K562 (cell line): ENCODE results near the gene GLYATL3. TPM values are rescaled to one million over a fixed set of nuclear protein-coding genes. Genes with fewer than 3 reads are reported as not detected.

Experiments used
- CEBPB ChIP-seq: fragments of 450-650 bp; IDR thresholded peaks from 2 replicates; pipeline ENCODE4 v1.6.1; 2016; ENCODE audit warnings: missing genetic modification characterization, missing compliant biosample characterization
- CTCF ChIP-seq, 3 experiments: IDR thresholded peaks in 2 of 3; conservative IDR thresholded peaks in 1 of 3; 2 replicates each; pipeline ENCODE4 v1.5.1; 2011 to 2012; ENCODE audit warnings: low read length in 3 of 3, mild to moderate bottlenecking in 3 of 3, control low read depth in 2 of 3, improper control_type of control experiment in 1 of 3, inconsistent platforms in 1 of 3, low read depth in 1 of 3, mixed read lengths in 1 of 3, moderate library complexity in 1 of 3; ENCODE audit not compliant: insufficient read depth in 2 of 3
- DIDO1 ChIP-seq: fragments of 450-650 bp; IDR thresholded peaks from 2 replicates; pipeline ENCODE4 v1.6.1; 2016; ENCODE audit warnings: low read depth, missing biosample characterization, missing genetic modification characterization
- DPF2 ChIP-seq: fragments of 450-650 bp; IDR thresholded peaks from 2 replicates; pipeline ENCODE4 v1.6.1; 2016
- E2F6 ChIP-seq, 2 experiments: IDR thresholded peaks; 2 replicates each; pipeline ENCODE4 v1.6.1; 2011; ENCODE audit warnings: borderline replicate concordance in 1 of 2, control low read depth in 1 of 2, low read depth in 1 of 2, low read length in 1 of 2, mild to moderate bottlenecking in 1 of 2, mixed read lengths in 1 of 2, moderate library complexity in 1 of 2; ENCODE audit not compliant: insufficient read depth in 1 of 2, insufficient read length in 1 of 2, poor library complexity in 1 of 2, severe bottlenecking in 1 of 2; ENCODE audit errors: extremely low read depth in 1 of 2
- MEIS2 ChIP-seq: fragments of 450-650 bp; IDR thresholded peaks from 2 replicates; pipeline ENCODE4 v1.6.1; 2014; ENCODE audit warnings: mild to moderate bottlenecking; ENCODE audit not compliant: partially characterized antibody
- SIRT6 ChIP-seq: IDR thresholded peaks from one replicate; pipeline ENCODE4 v1.6.1; 2012; ENCODE audit warnings: low read depth, mild to moderate bottlenecking, control low read depth, inconsistent platforms, low read length, moderate library complexity
- ZFP1 ChIP-seq: fragments of 450-650 bp; formaldehyde crosslinking; IDR thresholded peaks from 2 replicates; pipeline ENCODE4 v1.4.0; 2020; ENCODE audit warnings: mild to moderate bottlenecking, mixed read lengths
- ZNF316 ChIP-seq: fragments of 450-650 bp; IDR thresholded peaks from 2 replicates; pipeline ENCODE4 v1.6.1; 2016
- ZNF318 ChIP-seq, 2 experiments: fragments of 450-650 bp; IDR thresholded peaks; 2 replicates each; pipeline ENCODE4 v1.6.1; 2016; ENCODE audit warnings: mild to moderate bottlenecking in 2 of 2, borderline replicate concordance in 1 of 2, low read depth in 1 of 2, moderate library complexity in 1 of 2
- ZNF592 ChIP-seq: fragments of 450-650 bp; IDR thresholded peaks from 2 replicates; pipeline ENCODE4 v1.6.1; 2017; ENCODE audit warnings: antibody characterized with exemption, mild to moderate bottlenecking
- ZNF668 ChIP-seq: fragments of 250-450 bp; sonication (Bioruptor Pico); IDR thresholded peaks from 2 replicates; pipeline ENCODE4 v1.8.0; 2022; ENCODE audit warnings: mild to moderate bottlenecking, inconsistent platforms
- polyA plus RNA-seq, 8 experiments: library from polyadenylated mRNA; depleted of rRNA in 4 of 8; stranded (reverse) in 5 of 8; unstranded in 3 of 8; fragments of >200 nt; fragmentation: Nextera tagmentation in 2 of 8; fragmentation: Illumina TruSeq in 1 of 8; extraction: Ambion mirVana in 2 of 8; extraction: Trizol in 1 of 8; gene quantifications; 2 replicates each; pipeline versions ENCODE4 v1.2.1 to v1.2.3, GENCODE V29; 2011 to 2014; ENCODE audit warnings: inconsistent platforms in 1 of 8, missing spikeins in 1 of 8
- total RNA-seq, 7 experiments: library from RNA; depleted of rRNA in 6 of 7; stranded (reverse); fragments of >200 nt in 6 of 7; fragmentation: Illumina TruSeq in 2 of 7; extraction: Trizol in 2 of 7; gene quantifications; 2 replicates each; pipeline versions ENCODE4 v1.2.1 to v1.2.3, GENCODE V29; 2011 to 2021; ENCODE audit warnings: low replicate concordance in 1 of 7

The GLYATL3 gene
- total and polyA plus RNA-seq, 9 of the 15 experiments (the other 6 are each of a cell fraction or from before 2014, with no cell fraction given), result not detected

- peak in 1 of 2 experiments; percentile 85; a peak in 2 of 4 replicates for TF ChIP-seq ZNF318 (IDR thresholded peaks at IDR 0.05; ENCODE audit: borderline replicate concordance in 1 of 2, low read depth in 1 of 2)
- no peak for TF ChIP-seq ZNF592
- TF ChIP-seq SIRT6, result no peak
- TF ChIP-seq DIDO1 (tag), result no peak
- TF ChIP-seq DPF2, result peak; percentile 84; the same call in 1 of the 2 replicates
- TF ChIP-seq E2F6 (IDR thresholded peaks at IDR 0.05; ENCODE audit: borderline replicate concordance in 1 of 2, extremely low read depth in 1 of 2, insufficient read depth in 1 of 2, insufficient read length in 1 of 2, low read depth in 1 of 2, low read length in 1 of 2, poor library complexity in 1 of 2, severe bottlenecking in 1 of 2), result no peak
- peak; percentile 99 for TF ChIP-seq ZNF316
- no peak for TF ChIP-seq ZNF668 (CRISPR knock-in tag)
- peak; percentile 96 for TF ChIP-seq MEIS2
- peak; percentile 91 for TF ChIP-seq CEBPB (tag)
- no peak for TF ChIP-seq ZFP1
- no peak for TF ChIP-seq CTCF (IDR thresholded peaks at IDR 0.05 in 2 of 3, conservative IDR thresholded peaks at IDR 0.05 in 1 of 3; ENCODE audit: insufficient read depth in 2 of 3, low read depth in 1 of 3, low read length in 3 of 3)
These were observed 41.5 kb downstream of the GLYATL3 start (continued) for GRCh38 chr6:49541210-49541724.
